ENCODE results near the gene MAD1L1. TPM values are rescaled to one million over a fixed set of nuclear protein-coding genes. Genes with fewer than 3 reads are reported as not detected.

MAD1L1 gene
- total and polyA plus RNA-seq, 2 of the 8 experiments (the other 6 are each of a cell fraction or from before 2014, with no cell fraction given), result 40.4 to 44.6 TPM

DNA sequence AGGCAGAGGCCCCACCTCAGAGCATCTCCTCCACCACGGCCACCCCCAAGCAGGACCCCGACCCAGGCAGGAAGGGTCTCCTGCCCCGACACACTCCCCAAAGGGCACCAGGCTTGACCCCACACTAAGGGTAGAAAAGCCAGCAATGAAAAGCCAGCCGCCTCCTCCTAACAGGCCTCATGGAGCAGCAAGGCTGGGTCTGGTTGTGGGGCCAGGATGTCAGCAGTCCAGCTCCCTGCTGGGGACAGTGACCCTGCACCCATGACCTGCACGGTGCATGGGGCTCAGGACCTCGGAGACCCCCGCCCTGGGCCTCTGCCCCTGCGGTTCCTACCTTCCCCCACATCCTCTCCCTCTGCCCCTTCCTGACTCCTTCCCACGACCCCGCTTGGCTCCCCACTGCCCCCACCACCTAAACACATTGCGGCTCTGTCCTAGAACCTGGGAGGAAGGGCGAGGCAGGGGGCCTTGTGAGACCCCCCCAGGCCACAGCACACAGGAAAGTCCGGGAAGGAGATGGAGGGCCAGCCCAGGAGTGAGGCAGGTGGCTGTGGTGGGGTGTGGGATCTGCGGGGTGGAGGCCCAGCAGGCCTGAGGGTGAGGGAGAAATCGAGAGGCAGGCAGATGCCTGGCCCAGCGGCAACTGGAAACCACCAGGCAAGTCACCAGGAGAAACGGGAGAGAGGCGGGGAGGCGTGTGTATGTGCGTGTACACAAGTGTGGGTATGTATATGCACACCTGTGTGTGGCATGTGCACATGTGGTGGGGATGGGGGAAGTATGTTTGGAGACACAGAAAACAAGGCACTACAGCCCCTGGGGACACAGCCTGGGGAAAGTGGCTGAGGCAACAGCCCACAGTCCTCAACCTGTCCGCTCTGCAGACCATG, 229.9 kb downstream of the MAD1L1 start (continued):
- TF ChIP-seq, protein P1, sequence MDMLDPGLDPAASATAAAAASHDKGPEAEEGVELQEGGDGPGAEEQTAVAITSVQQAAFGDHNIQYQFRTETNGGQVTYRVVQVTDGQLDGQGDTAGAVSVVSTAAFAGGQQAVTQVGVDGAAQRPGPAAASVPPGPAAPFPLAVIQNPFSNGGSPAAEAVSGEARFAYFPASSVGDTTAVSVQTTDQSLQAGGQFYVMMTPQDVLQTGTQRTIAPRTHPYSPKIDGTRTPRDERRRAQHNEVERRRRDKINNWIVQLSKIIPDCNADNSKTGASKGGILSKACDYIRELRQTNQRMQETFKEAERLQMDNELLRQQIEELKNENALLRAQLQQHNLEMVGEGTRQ (IDR thresholded peaks at IDR 0.05; ENCODE audit: low read length), result no peak
- TF ChIP-seq, protein P2, sequence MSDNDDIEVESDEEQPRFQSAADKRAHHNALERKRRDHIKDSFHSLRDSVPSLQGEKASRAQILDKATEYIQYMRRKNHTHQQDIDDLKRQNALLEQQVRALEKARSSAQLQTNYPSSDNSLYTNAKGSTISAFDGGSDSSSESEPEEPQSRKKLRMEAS (IDR thresholded peaks at IDR 0.05), result no peak
- TF ChIP-seq, protein P3, sequence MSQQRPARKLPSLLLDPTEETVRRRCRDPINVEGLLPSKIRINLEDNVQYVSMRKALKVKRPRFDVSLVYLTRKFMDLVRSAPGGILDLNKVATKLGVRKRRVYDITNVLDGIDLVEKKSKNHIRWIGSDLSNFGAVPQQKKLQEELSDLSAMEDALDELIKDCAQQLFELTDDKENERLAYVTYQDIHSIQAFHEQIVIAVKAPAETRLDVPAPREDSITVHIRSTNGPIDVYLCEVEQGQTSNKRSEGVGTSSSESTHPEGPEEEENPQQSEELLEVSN (IDR thresholded peaks at IDR 0.05), result no peak
- TF ChIP-seq EZH2 (IDR thresholded peaks at IDR 0.05; ENCODE audit: low read depth, low read length, severe bottlenecking), result no peak
- no peak for TF ChIP-seq SRF (IDR thresholded peaks at IDR 0.05; ENCODE audit: low read depth, low read length)
